Hepatocyte (in vitro differentiated cells): ENCODE results near the gene DCT.

Experiments used
- EZH2 ChIP-seq: fragments of 200-600 bp; sonication (generic); IDR thresholded peaks from 2 replicates; pipeline ENCODE4 v1.6.1; 2016; ENCODE audit warnings: antibody characterized with exemption, mild to moderate bottlenecking, borderline replicate concordance
- EZH2phosphoT487 ChIP-seq: fragments of 200-600 bp; sonication (generic); IDR thresholded peaks from one replicate; pipeline ENCODE4 v1.6.1; 2018; ENCODE audit warnings: antibody characterized with exemption, mild to moderate bottlenecking, low read depth, moderate library complexity; ENCODE audit not compliant: unreplicated experiment, severe bottlenecking
- TF ChIP-seq, protein P1 (sequence below): fragments of 200-600 bp; sonication (generic); IDR thresholded peaks from 2 replicates; pipeline ENCODE4 v1.5.1; 2016; ENCODE audit warnings: antibody characterized with exemption, mild to moderate bottlenecking; ENCODE audit not compliant: poor library complexity

DNA sequence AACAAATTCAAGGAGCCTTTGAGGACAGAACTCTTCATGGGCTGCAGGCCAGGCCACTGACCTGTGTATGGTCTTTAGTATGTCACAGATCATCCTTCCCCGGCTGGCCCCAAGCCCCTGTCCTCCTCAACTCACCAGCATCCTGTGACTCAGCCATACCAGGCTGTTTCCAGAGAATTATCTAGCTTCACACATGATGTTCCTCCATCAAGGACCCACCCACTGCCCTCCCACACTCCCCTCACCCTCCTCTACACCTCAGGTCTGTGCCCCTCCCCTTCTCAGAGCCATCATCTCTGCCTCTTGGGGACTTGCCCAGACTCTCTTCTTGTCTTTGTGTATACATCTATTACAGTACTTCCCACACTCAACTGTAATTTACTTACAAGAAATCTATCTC, 14.7 kb downstream of the DCT start:
- TF ChIP-seq, protein P1, sequence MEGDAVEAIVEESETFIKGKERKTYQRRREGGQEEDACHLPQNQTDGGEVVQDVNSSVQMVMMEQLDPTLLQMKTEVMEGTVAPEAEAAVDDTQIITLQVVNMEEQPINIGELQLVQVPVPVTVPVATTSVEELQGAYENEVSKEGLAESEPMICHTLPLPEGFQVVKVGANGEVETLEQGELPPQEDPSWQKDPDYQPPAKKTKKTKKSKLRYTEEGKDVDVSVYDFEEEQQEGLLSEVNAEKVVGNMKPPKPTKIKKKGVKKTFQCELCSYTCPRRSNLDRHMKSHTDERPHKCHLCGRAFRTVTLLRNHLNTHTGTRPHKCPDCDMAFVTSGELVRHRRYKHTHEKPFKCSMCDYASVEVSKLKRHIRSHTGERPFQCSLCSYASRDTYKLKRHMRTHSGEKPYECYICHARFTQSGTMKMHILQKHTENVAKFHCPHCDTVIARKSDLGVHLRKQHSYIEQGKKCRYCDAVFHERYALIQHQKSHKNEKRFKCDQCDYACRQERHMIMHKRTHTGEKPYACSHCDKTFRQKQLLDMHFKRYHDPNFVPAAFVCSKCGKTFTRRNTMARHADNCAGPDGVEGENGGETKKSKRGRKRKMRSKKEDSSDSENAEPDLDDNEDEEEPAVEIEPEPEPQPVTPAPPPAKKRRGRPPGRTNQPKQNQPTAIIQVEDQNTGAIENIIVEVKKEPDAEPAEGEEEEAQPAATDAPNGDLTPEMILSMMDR: no peak
- TF ChIP-seq EZH2phosphoT487: no peak
- no peak for TF ChIP-seq EZH2
